ENCODE results near the gene MMGT1. TPM values are rescaled to one million over a fixed set of nuclear protein-coding genes. Genes with fewer than 3 reads are reported as not detected.

Gene MMGT1
- total RNA-seq, 1 experiment from 2014 or later, result 26.2 TPM

Other genes starting within 250 kb of the MMGT1 start
- not detected in 2 replicates for gene CT45A3, start 205.8 kb downstream of the MMGT1 start, total RNA-seq (2021)
- gene CT45A5, start 188.5 kb downstream of the MMGT1 start, total RNA-seq (2021), result not detected in 2 replicates
- gene CT45A6, start 171.2 kb downstream of the MMGT1 start, total RNA-seq (2021), result not detected in 2 replicates
- not detected in 2 replicates for gene CT45A2, start 154.0 kb downstream of the MMGT1 start, total RNA-seq (2021)
- not detected in 2 replicates for gene CT45A7, start 136.7 kb downstream of the MMGT1 start, total RNA-seq (2021)
- gene CT45A8, start 119.5 kb downstream of the MMGT1 start, total RNA-seq (2021), result not detected in 2 replicates
- not detected in 2 replicates for gene CT45A9, start 102.2 kb downstream of the MMGT1 start, total RNA-seq (2021)
- not detected in 2 replicates for gene CT45A10, start 80.5 kb downstream of the MMGT1 start, total RNA-seq (2021)
- gene SAGE1, start 80.3 kb downstream of the MMGT1 start, total RNA-seq (2021), result not detected in 2 replicates
- gene SLC9A6, start 11.4 kb upstream of the MMGT1 start, total RNA-seq (2021), result 14.8 and 16.5 TPM in 2 replicates
- gene FHL1, start 173.5 kb upstream of the MMGT1 start, total RNA-seq (2021), result 0.65 and 1.7 TPM in 2 replicates